HAP-1 (cell line): ENCODE results near the gene TBCEL.
A peak's percentile ranks its signal among the peaks of the same experiment; 100 is the strongest.

ENCODE experiments used
- DNase-seq, 2 experiments: peaks; one replicate each; pipeline ENCODE4 v3.0.0-alpha.2; 2016 to 2020; ENCODE audit warnings: low spot score in 2 of 2
- H3K27me3 ChIP-seq: fragments of 250-450 bp; sonication (Bioruptor Pico); 2 replicates; pipeline ENCODE4 v1.5.1; 2020; ENCODE audit warnings: low read depth, mild to moderate bottlenecking, moderate library complexity
- H3K36me3 ChIP-seq: fragments of 250-450 bp; sonication (Bioruptor Pico); replicated peaks from 2 replicates; pipeline ENCODE4 v1.5.1; 2020; ENCODE audit warnings: mild to moderate bottlenecking
- H3K4me1 ChIP-seq: fragments of 250-450 bp; sonication (Bioruptor Pico); 2 replicates; pipeline ENCODE4 v1.5.1; 2020; ENCODE audit warnings: mild to moderate bottlenecking
- H3K4me3 ChIP-seq: fragments of 250-450 bp; sonication (Bioruptor Pico); 2 replicates; pipeline ENCODE4 v1.5.1; 2020; ENCODE audit warnings: mild to moderate bottlenecking, moderate library complexity
- H3K9me3 ChIP-seq: fragments of 250-450 bp; sonication (Bioruptor Pico); 2 replicates; pipeline ENCODE4 v1.5.1; 2020; ENCODE audit warnings: mild to moderate bottlenecking, moderate library complexity
- in situ Hi-C: fragments of 300-500 bp; cut with MboI; formaldehyde crosslinking; loops from 3 replicates; pipeline ENCODE4 v1.14.3; 2020; ENCODE audit warnings: low sequenced_read_pairs, inconsistent platforms, mixed read lengths

Gene TBCEL

DNA sequence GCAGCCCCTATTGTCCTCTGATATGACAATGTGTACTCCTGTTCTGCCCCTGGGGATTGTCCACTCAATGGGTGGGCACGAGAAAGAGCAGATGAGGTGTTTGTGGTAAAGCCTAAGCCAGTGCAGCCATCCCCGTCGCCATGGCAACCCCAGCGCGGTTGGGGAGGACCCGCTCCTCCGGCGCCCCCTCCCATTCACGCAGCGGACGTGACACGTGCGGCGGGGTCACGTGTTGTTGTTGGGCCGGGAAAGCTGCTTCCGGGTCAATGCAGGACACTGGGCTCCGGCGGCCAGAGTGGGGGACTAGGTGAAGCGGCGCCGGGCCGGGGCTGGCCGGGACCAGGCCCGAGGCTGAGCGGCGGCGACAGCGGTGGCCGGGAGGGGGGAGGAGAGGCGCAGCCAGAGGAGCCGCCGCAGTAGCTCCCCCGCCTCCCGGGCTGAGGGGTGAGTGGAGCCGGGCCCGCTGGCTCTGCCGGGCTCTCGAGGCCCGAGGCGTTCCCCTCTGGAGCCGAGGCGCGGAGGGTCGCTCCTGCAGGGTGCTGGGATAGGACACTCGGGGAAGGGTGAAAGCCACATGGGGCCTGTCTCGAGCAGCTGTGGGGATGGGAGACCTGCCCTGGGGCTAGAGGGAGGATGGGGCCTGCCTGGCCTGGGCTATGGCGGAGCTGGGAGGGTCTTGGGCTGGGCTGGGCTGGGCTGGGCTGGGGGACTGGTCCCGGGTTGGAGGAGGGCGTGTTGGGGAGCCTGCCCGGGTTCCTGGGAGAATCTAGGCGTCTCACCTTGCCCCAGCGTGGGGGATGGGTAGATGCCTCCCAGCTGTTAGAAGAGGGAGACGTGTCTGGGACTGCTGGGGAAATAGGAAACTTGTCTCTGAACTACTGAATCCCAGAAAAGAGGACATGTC is at the start of gene TBCEL:
TSS of gene TBCEL (plus strand) at position 255 of the 904 bp plus-strand sequence. CDS start 21,589 bp downstream, outside the sequence.
- in situ Hi-C loops, result no loop called here
- no peaks in the 10 kb centered on the region for H3K9me3 ChIP-seq
- peak; percentile 85 to 97 for DNase-seq
- H3K4me1 ChIP-seq, result peaks cover 7% of the 10 kb centered on the region; the same call in 1 of the 2 replicates
- H3K4me3 ChIP-seq, result peak within 1 kb of the TSS; percentile 66
- peaks cover 4% of the 10 kb centered on the region for H3K27me3 ChIP-seq
- no peaks in the 10 kb centered on the region for H3K36me3 ChIP-seq

- no peaks in the 10 kb centered on the region for H3K27me3 ChIP-seq
- in situ Hi-C loops, result no loop called here
- no peak for DNase-seq
Measured at GRCh38 chr11:120974466-120974865, 49.4 kb upstream of the TBCEL start.

GRCh38 chr11:120974965-120975364 is 48.9 kb upstream of the TBCEL start:
- Histone ChIP-seq H3K4me1 (no peaks in the 10 kb centered on the region; the same call in 1 of the 2 replicates), H3K4me3 (no peak overlapping the region), H3K9me3 (no peaks in the 10 kb centered on the region), H3K27me3 (no peaks in the 10 kb centered on the region), H3K36me3 (no peaks in the 10 kb centered on the region)
- no peak for DNase-seq
- in situ Hi-C loops, result no loop called here

More at GRCh38 chr11:120974466-120974865, 49.4 kb upstream of the TBCEL start:
- no peaks in the 10 kb centered on the region for H3K36me3 ChIP-seq
- no peak overlapping the region for H3K4me3 ChIP-seq
- no peaks in the 10 kb centered on the region; the same call in 1 of the 2 replicates for H3K4me1 ChIP-seq
- H3K9me3 ChIP-seq, result no peaks in the 10 kb centered on the region

DNA sequence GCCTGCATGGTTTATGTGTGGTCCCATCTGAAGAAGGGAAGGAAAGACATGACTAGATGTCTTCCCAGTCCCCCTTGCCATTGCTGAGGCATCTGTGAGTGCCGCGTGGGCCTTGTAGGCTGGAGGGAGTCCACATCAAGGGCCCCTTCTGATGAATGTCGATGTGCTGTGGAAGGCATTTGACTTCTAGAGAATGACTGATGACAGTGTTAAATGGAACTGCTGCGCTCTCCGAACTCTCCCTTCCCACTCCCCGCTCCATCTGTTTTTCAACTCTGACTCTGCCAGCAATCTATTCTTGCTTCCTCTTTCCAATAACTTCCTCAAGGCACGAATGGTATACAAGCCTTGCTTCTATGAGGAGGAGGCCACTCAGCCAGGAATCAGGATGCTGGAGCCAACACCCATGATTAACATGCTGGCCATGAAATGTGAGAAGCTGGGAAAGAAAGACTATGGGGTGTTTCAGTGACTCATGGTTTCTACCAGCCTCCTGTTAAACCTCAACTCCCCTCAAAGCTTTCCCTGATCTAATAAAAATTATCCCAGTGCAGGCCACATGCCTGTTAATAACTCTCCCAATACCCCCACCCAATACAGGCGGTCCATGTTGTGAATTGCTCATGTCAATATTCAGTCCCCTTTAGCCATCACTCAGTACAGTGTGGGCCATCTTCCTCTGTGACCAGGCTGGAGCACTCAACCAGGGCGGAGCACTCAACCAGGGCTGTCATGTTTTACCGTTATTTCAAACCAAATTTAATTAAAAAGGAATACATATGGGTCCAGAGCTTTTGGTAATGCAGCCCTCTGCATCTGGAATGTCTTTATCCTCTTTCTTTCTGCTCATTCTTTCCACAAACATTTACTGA is 46.4 kb upstream of the TBCEL start:
- in situ Hi-C loops, result no loop called here
- no peak for DNase-seq

GRCh38 chr11:120978701-120979100 is 45.2 kb upstream of the TBCEL start:
- Histone ChIP-seq H3K36me3 (no peaks in the 10 kb centered on the region), H3K27me3 (no peaks in the 10 kb centered on the region), H3K4me1 (no peaks in the 10 kb centered on the region; the same call in 1 of the 2 replicates), H3K9me3 (no peaks in the 10 kb centered on the region), H3K4me3 (no peak overlapping the region)
- DNase-seq, result no peak
- in situ Hi-C loops, result no loop called here

More for the DNA sequence above, 46.4 kb upstream of the TBCEL start:
- no peaks in the 10 kb centered on the region for H3K27me3 ChIP-seq
- H3K4me1 ChIP-seq, result no peaks in the 10 kb centered on the region; the same call in 1 of the 2 replicates
- H3K9me3 ChIP-seq, result no peaks in the 10 kb centered on the region
- H3K4me3 ChIP-seq, result no peak overlapping the region
- H3K36me3 ChIP-seq, result no peaks in the 10 kb centered on the region

DNA sequence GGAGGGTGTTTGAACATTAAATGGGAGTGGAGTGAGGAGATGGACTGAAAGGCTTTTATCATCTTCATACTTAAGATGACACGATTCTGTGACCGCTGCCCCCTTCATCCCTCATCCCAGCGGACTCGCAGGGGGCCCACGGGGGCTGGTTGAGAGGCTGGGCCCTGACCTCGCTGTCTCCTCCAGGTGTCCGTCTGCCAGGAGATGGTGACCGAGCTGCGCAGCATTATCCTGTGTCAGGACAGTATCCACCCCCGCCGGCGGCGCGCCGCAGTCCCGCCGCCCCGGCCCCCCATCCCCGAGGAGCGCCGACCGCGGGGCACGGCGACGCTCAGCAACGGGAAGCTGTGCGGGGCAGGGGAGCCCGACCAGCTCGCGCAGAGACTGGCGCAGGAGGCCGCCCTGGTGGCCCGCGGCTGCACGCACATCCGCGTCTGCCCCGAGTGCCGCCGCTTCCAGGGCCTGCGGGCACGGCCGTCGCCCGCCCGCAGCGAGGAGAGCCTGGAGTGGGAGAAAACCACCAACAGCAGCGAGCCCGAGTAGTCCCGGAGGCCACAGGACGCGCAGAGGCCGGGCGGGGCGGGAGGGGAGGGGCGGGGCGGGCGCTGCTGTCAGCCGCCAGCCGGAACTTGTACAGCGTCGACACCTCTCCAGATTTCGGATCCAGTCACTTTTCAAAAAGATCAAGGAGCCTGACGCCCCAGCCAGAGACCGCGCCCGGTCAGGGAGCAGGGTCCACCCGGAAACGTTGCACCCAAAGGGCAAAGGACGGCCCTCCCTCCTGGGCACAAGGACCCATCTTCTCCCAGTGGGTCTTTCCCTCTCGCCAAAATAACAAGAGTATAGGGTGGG is 38.0 kb upstream of the TBCEL start:
- Histone ChIP-seq H3K4me1 (peaks cover 12% of the 10 kb centered on the region; the same call in 1 of the 2 replicates), H3K27me3 (no peaks in the 10 kb centered on the region), H3K36me3 (no peaks in the 10 kb centered on the region), H3K9me3 (no peaks in the 10 kb centered on the region), H3K4me3 (peak overlapping the region; percentile 10)
- peak; percentile 33 to 71 for DNase-seq
- in situ Hi-C loops, result no loop called here

GRCh38 chr11:120988603-120989002 is 35.3 kb upstream of the TBCEL start:
- in situ Hi-C loops, result no loop called here
- Histone ChIP-seq H3K27me3 (no peaks in the 10 kb centered on the region), H3K9me3 (no peaks in the 10 kb centered on the region), H3K4me1 (peaks cover 12% of the 10 kb centered on the region; the same call in 1 of the 2 replicates), H3K36me3 (no peaks in the 10 kb centered on the region), H3K4me3 (no peak overlapping the region)
- DNase-seq, result no peak

DNA sequence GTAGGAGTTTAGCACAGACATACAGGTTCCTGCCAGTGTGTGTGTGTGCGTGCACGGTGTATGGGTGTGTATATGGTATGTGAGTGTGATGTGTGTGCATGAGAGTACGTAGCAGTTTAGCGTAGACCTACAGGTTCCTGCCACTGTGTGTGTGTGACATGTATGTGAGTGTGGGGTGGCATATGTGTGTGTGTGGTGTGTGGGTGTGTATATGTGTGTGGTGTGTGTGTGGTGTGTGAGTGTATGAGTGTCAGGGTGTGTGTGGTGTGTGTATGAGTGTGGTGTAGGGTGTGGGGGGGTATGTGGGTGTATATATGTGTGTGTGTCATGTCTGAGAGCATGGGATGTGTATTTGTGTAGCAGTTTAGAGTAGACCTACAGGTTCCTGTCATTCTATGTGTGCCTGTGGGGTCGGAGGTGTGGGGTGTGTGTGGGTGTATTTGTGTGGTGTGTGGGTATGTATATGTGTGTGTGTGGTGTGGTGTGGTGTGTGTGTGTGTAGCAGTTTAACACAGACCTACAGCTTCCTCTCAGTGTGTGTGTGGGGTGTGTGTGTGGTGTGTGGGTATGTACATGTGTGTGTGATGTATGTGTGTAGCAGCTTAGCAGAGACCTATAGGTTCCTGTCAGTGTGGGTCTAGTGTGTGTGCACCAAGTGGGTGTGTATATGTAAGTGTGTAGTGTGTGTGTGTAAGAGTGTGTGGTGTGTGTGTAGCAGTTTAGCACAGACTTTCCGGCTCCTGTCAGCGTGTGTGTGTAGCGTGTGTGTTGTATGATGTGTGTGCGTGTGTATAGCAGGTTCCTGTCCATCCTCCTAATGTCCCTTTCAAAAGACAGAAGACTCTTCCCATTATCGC is 31.8 kb upstream of the TBCEL start:
- in situ Hi-C loops, result no loop called here
- H3K36me3 ChIP-seq, result no peaks in the 10 kb centered on the region
- H3K27me3 ChIP-seq, result no peaks in the 10 kb centered on the region
- no peak overlapping the region for H3K4me3 ChIP-seq
- H3K4me1 ChIP-seq, result peaks cover 6% of the 10 kb centered on the region; the same call in 1 of the 2 replicates
- H3K9me3 ChIP-seq, result no peaks in the 10 kb centered on the region
- no peak for DNase-seq

DNA sequence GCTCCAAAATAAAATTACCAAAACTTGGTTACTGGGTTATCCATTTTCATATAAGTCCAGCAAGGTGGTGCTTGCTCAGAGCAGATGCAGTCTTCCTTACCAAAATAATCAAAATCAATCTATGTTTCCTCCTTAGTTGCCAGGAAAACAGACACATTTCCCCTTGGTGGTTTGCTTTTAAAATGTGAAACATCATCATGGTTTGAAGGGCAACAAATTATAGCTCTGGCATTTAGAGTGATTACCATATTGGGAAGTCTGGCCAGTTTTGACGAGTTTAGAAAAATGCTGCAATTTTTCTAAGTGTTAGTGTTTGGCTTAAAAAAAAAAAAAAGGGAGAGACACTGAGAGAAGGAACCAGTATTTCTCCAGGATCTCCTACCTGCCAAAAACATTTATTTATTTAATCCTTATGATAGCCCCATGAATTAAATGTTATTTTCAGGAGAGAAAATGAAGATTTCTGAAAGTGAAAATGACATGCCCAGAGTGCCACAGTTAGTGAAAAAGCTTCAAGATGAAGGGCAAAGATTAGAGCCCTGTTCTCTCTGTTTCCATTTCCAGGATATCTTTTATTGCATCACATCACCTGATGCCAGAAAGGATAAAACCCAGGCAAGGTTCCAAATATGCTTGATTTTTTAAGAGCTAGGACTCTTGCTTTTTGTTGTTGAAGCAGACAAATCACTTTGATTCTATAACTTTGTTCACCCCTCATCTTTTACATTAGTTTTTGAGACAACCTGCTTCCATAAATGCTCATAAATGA is 29.6 kb upstream of the TBCEL start:
- Histone ChIP-seq H3K36me3 (no peaks in the 10 kb centered on the region), H3K9me3 (no peaks in the 10 kb centered on the region), H3K4me3 (no peak overlapping the region), H3K27me3 (no peaks in the 10 kb centered on the region), H3K4me1 (no peaks in the 10 kb centered on the region)
- in situ Hi-C loops, result no loop called here
- no peak for DNase-seq

DNA sequence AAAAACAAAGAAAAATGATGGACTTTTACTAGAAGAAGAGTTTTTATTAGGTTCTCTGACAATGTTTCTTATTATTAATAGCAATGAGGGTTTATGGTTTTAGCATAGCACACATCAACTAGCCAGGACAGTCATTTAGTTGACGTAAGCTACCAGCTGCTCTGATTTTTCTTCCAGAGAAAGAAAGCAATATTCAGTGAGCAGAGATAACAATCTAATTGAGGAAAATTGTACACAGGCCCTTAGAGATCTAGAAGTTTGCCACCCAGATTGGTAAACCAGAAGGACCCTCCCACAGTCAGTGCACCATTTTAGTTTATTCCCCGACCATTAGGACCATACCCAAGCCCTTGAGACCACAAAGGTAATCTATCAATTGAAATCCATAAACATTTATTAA is 28.7 kb upstream of the TBCEL start:
- DNase-seq, result no peak
- Histone ChIP-seq H3K27me3 (no peaks in the 10 kb centered on the region), H3K36me3 (no peaks in the 10 kb centered on the region), H3K9me3 (no peaks in the 10 kb centered on the region), H3K4me1 (no peaks in the 10 kb centered on the region), H3K4me3 (no peak overlapping the region)
- in situ Hi-C loops, result no loop called here

GRCh38 chr11:120996973-120997372 is 26.9 kb upstream of the TBCEL start:
- Histone ChIP-seq H3K9me3 (no peaks in the 10 kb centered on the region), H3K4me1 (no peaks in the 10 kb centered on the region), H3K27me3 (no peaks in the 10 kb centered on the region), H3K36me3 (no peaks in the 10 kb centered on the region), H3K4me3 (no peak overlapping the region)
- DNase-seq, result no peak
- in situ Hi-C loops, result no loop called here

DNA sequence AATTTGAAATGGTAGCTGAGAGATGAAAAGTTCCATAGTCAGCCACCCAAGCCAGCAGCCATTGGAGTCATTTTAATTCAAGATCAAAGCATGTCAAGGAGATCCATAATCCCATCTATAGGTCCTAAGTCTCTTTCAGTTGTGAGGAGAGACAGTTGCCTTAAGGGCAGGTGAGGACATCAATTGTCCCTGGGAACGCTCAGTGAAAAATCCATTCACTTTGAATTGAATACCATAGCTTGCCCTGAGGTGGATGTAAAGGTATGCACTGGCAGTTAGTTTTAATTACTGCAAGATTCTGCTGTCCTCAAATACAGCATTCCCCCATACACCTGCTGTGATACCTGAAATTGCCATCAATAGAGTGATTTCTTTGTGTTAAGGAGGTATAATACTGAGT is 25.3 kb upstream of the TBCEL start:
- in situ Hi-C loops, result no loop called here
- no peak for DNase-seq
- no peaks in the 10 kb centered on the region for H3K9me3 ChIP-seq
- no peak overlapping the region for H3K4me3 ChIP-seq
- no peaks in the 10 kb centered on the region for H3K36me3 ChIP-seq
- H3K27me3 ChIP-seq, result no peaks in the 10 kb centered on the region
- no peaks in the 10 kb centered on the region for H3K4me1 ChIP-seq
